HK-2 (cell line): ENCODE data around the gene SH3TC1.

Source experiments
- DNase-seq: peaks from one replicate; pipeline ENCODE4 v3.0.0-alpha.2; 2018; ENCODE audit not compliant: unreplicated experiment

Gene SH3TC1

DNA sequence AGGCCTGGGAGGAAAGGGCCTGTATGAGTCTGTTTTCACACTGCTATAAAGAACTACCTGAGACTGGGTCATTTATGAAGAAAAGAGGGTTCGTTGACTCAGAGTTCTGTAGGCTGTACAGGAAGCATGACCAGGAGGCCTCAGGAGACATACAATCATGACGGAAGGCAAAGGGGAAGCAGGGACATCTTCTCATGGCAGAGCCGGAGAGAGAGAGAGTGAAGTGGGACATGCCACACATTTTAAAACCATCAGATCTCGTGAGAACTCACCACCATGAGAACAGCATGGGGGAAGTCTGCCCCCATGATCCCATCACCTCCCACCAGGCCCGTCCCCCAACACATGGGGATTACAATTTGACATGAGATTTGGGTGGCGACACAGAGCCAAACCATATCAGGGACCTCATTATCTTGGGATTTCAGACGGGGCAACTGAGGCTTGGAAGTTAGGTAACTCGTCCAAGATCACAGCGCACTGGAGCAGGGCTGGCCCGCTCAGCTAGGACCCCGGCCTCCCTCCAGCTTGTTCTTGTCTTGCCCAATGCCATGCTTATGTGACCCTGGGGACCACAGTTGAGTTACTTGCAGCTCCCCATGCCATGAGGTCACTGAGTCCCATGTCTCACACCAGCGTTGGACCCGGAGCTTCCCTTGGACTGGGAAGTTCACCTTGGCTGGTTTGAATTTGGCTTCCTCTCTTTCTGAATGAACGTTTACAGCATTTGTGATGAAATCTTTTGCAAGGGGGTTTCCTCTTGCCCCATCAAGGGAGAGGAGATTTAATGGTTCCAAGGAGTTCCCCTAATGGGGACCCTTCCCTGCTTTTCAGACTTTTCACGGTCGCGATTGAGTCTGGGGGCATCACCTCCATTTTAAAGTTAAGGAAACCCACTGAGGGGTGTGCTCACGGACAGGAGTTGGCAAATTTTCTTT lies 88.5 kb downstream of the SH3TC1 start:
- no peak for DNase-seq

DNA sequence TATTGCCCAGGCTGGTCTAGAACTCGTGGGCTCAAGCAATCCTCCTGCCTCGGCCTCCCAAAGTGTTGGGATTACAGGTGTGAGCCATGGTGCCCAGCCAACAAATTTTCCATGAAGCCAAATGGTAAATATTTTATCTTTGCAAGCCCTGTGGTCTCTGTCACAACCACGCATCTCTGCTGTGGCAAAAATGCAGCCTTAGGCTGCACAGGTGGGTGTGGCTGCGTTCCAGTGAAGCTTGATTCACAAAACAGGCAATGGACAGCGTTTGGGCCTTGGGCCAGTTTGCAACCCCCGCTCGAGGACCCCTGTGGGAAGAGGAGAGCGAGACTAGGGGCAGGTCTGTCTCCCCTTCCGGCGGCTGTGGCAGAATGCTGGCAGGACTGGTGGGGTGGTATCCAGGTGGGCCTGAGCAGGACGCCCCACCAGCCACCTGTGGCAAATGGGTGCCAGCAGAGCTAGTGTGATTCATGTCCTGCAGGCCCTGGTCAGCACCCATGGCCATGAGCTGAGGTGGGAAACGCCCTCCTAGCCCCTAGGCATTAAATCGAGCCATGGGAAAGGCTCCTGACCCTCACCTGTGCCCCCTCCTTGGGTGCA lies 90.2 kb downstream of the SH3TC1 start:
- DNase-seq = no peak

DNA sequence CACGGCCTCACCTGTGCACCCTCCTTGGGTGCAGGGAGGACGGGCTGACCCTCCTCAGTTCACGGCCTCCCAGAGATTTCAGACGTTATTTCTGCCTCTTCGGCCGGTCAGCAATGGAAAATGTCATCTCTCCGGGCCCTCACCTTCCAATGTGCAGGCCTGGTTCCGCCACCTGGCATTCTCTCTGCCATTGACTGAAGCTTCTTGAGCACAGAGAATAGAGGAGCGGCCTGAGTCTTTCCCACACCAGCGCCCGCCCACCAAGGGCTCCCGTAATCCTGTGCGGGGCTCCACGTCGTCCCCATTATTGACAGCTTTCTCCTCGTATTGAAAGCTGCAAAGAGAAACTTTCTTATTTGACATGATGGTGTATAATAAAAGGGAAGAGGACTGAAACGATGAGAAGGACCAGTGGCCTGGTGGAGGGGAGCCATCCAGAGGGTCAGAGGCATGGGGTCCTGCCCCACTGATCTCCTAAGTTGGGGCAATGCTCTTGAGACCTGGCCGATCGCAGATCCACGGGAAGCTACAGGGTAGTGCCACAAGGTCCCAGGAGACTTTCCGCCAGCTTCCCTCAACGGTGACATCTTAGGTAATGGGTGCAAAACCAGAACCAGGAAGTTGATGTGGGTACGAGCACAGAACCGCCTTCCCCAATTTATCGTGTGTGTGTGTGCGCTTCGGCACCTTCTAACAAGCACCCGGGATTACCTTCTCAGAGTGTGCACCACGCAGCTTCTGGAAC lies 91.0 kb downstream of the SH3TC1 start:
- no peak for DNase-seq

DNA sequence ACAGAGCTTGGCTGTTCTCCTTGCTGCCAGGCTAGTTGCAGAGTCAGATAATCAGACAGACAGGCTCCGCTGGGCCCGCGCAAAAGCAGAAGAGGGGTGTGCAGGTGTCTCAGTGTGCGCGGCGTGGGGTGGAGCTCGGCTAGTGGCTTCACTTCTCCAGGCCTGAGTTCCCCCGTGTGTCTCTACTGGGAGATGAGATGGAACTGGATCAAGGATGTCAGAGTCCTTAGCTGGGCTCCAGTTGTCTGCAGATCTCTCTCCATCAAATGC lies 91.5 kb downstream of the SH3TC1 start:
- DNase-seq = no peak
